CD4-positive, CD25-positive, alpha-beta regulatory T cell (primary cell): ENCODE measurements around the gene MYO19. TPM values are rescaled to one million over a fixed set of nuclear protein-coding genes. Genes with fewer than 3 reads are reported as not detected.
A peak's percentile ranks its signal among the peaks of the same experiment; 100 is the strongest.
"Not testable (repeated sequence)": the region's sequence is repeated elsewhere in the genome, so short reads cannot be mapped to it uniquely, and the experiment has no call there.

Experiments used
- ATAC-seq, 2 donors: fragments of 150-1000 bp; cut with Tn5 transposase; one replicate each; pipeline ENCODE4 v1.10.0; 2021; ENCODE audit warnings: low read depth in 2 of 2, moderate number of reproducible peaks in 2 of 2, moderate library complexity in 1 of 2
- DNase-seq, 3 donors: peaks; one replicate each; pipeline versions ENCODE4 v3.0.0 to v3.0.0-alpha.2; 2012 to 2022; ENCODE audit warnings: mixed read lengths in 1 of 3
- H3K27ac ChIP-seq: one replicate; pipeline ENCODE4 v1.7.0; 2013; ENCODE audit warnings: mild to moderate bottlenecking, low read length; ENCODE audit not compliant: insufficient read depth, poor library complexity, severe bottlenecking
- H3K27me3 ChIP-seq: one replicate; pipeline ENCODE4 v1.7.0; 2013; ENCODE audit warnings: low read length; ENCODE audit not compliant: control insufficient read depth, insufficient read depth
- H3K36me3 ChIP-seq: one replicate; pipeline ENCODE4 v1.7.0; 2013; ENCODE audit warnings: mild to moderate bottlenecking, low read length, moderate library complexity; ENCODE audit not compliant: control insufficient read depth, insufficient read depth
- H3K4me1 ChIP-seq: 2 replicates; pipeline ENCODE4 v1.7.0; 2013; ENCODE audit warnings: mild to moderate bottlenecking, low read length; ENCODE audit not compliant: insufficient read depth, control insufficient read depth, poor library complexity, severe bottlenecking
- H3K4me3 ChIP-seq: one replicate; pipeline ENCODE4 v1.7.0; 2013; ENCODE audit warnings: low read depth, mild to moderate bottlenecking, low read length, moderate library complexity
- H3K9me3 ChIP-seq, 2 experiments: 1 replicate in 1 of 2; 2 replicates in 1 of 2; pipeline ENCODE4 v1.7.0; 2013; ENCODE audit warnings: low read length in 2 of 2, mild to moderate bottlenecking in 1 of 2, moderate library complexity in 1 of 2; ENCODE audit not compliant: control insufficient read depth in 2 of 2
- H3K27ac Mint-ChIP-seq, 3 donors: one replicate each; pipeline ENCODE4 v1.8.0; 2020 to 2022; ENCODE audit warnings: mild to moderate bottlenecking in 3 of 3, mixed read lengths in 3 of 3, moderate library complexity in 2 of 3
- H3K27me3 Mint-ChIP-seq: one replicate; pipeline ENCODE4 v1.8.0; 2022; ENCODE audit warnings: mild to moderate bottlenecking, mixed read lengths
- H3K36me3 Mint-ChIP-seq: one replicate; pipeline ENCODE4 v1.8.0; 2020; ENCODE audit warnings: mixed read lengths
- H3K4me1 Mint-ChIP-seq, 4 donors: one replicate each; pipeline ENCODE4 v1.8.0; 2020 to 2022; ENCODE audit warnings: mixed read lengths in 4 of 4, mild to moderate bottlenecking in 1 of 4
- H3K4me3 Mint-ChIP-seq, 4 donors: one replicate each; pipeline ENCODE4 v1.8.0; 2020 to 2022; ENCODE audit warnings: mild to moderate bottlenecking in 4 of 4, mixed read lengths in 4 of 4, moderate library complexity in 3 of 4
- H3K9me3 Mint-ChIP-seq, 7 donors: one replicate each; pipeline ENCODE4 v1.8.0; 2020 to 2022; ENCODE audit warnings: mixed read lengths in 7 of 7, mild to moderate bottlenecking in 3 of 7, moderate library complexity in 2 of 7
- polyA plus RNA-seq, 4 donors: library from polyadenylated mRNA; unstranded; fragments of 300-500 nt; fragmentation: Illumina TruSeq; gene quantifications; one replicate each; pipeline ENCODE4 v1.2.3, GENCODE V29; 2021
- total RNA-seq: library from RNA; stranded (reverse); gene quantifications from one replicate; pipeline ENCODE4 v1.2.3, GENCODE V29; 2022

MYO19 gene
- total and polyA plus RNA-seq, 5 donors from 2014 or later = 4.8 to 86.1 (median 6.0) TPM

- Mint-ChIP-seq H3K36me3 (peaks cover 15% of the 10 kb centered on the region), H3K9me3 (no peaks in the 10 kb centered on the region), H3K27ac (no peak overlapping the region), H3K27me3 (no peaks in the 10 kb centered on the region), H3K4me3 (no peak overlapping the region), H3K4me1 (no peaks in the 10 kb centered on the region)
- Histone ChIP-seq H3K4me3 (no peak overlapping the region), H3K27ac (no peak overlapping the region), H3K36me3 (peaks cover 19% of the 10 kb centered on the region), H3K4me1 (no peaks in the 10 kb centered on the region), H3K27me3 (no peaks in the 10 kb centered on the region), H3K9me3 (no peaks in the 10 kb centered on the region)
- DNase-seq = no peak
- ATAC-seq = no peak
These were observed 23.5 kb downstream of the MYO19 start for GRCh38 chr17:36511216-36511615.

DNA sequence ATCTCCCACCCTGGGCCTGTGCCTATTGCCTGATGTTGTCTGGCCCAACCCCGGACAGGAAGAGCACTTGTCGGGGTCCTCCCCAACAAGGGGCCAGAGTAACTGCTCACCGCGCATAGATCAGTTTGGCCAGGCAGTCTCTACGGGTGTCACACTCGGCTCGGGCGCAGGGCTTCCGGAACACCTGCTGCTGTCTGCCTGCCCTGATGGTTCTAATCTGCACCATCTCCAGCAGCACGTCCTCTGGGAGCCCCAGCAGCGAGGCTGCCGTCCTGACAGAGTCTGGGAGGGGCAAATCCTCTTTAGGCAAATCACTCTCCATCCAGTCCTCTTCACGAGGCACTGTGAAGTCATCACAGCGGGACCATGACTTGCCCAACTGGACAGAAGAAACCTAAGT lies 24.0 kb downstream of the MYO19 start:
- Histone ChIP-seq H3K27me3 (no peaks in the 10 kb centered on the region), H3K27ac (no peak overlapping the region), H3K4me1 (no peaks in the 10 kb centered on the region), H3K4me3 (no peak overlapping the region), H3K9me3 (no peaks in the 10 kb centered on the region), H3K36me3 (peaks cover 22% of the 10 kb centered on the region)
- Mint-ChIP-seq H3K4me1 (no peaks in the 10 kb centered on the region), H3K4me3 (no peak overlapping the region), H3K36me3 (peaks cover 21% of the 10 kb centered on the region), H3K27me3 (no peaks in the 10 kb centered on the region), H3K27ac (peak overlapping the region in 2 of 3 donors; percentile 44 to 46), H3K9me3 (no peaks in the 10 kb centered on the region)
- ATAC-seq (no peak), DNase-seq (no peak)

DNA sequence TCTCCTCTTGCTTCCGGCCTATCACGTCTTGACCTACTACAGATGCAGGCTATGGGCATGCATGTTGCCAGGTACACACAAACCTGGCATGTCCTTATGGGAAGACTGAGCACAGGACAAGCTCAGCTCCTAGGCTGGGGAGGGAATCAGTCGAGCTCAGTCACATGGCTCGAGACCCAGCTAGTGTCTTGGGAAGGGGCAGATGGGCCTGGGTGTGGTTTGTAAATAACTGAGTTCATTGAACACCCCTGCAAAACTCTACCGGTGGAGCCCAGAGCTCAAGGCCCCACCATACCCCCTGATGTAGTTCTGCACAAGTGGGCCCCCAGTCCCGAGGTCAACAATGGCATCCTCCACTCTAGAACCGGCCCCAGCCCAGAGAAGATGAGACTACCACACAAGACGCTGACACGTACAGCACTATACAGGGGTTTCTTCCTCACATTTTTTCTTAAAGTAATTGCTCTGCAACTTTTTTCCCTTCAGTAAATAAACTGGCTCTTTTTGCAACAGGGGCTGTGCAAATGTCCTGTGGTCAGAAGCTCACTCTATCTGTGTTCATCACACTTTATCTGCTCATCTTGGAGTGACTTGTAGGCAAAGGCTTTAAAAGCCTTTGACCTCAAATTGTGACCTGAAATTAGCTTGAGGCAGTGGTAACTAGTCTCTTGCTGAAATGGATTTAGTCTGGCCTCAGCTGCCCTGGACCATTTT lies 25.2 kb downstream of the MYO19 start:
- Mint-ChIP-seq H3K4me1 (no peaks in the 10 kb centered on the region), H3K27ac (no peak overlapping the region), H3K36me3 (peaks cover 26% of the 10 kb centered on the region), H3K4me3 (no peak overlapping the region), H3K27me3 (no peaks in the 10 kb centered on the region), H3K9me3 (no peaks in the 10 kb centered on the region)
- no peak overlapping the region for H3K27ac ChIP-seq
- H3K4me1 ChIP-seq = no peaks in the 10 kb centered on the region
- peaks cover 25% of the 10 kb centered on the region for H3K36me3 ChIP-seq
- no peak overlapping the region for H3K4me3 ChIP-seq
- DNase-seq = no peak
- no peaks in the 10 kb centered on the region for H3K9me3 ChIP-seq
- ATAC-seq = no peak
- H3K27me3 ChIP-seq = no peaks in the 10 kb centered on the region

DNA sequence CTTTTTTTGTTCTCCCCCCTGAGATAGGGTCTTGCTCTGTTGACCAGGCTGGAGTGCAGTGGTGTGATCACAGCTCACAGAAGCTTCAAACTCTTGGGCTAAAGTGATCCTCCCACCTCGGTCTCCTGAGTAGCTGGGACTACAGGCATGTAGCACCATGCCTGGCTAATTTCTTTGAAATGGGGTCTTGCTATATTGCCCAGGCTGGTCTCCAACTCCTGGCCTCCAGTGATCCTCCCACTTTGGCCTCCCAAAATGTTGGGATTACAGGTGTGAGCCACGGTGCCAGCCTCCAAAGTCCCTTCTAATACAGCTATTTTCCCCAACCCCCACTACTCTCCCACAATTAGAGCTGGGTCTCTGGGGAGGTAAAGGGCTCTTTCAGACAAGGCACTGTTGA lies 26.2 kb downstream of the MYO19 start:
- H3K36me3 Mint-ChIP-seq = peaks cover 29% of the 10 kb centered on the region
- not testable (repeated sequence) for H3K4me3 ChIP-seq

DNA sequence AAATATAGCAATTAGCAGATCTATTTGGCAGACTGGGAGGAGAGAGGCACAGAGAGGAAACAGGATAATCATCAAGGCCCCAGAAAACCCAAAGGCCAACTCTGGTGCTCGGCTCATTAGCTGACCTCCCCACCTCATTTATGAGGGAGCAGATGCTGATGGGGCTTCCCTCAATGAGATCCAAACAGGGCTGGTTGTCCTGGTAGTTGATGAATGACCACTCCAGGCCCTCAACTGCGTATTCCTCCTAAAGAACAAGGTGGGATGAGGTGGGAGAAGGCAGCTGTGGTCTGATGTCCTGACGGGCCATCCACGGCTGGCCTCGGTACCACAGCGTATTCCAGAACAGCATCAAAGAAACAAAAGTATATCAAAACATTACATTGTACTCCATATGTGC lies 27.4 kb downstream of the MYO19 start:
- Histone ChIP-seq H3K4me3 (no peak overlapping the region), H3K27ac (no peak overlapping the region), H3K36me3 (peaks cover 32% of the 10 kb centered on the region), H3K4me1 (no peaks in the 10 kb centered on the region), H3K9me3 (no peaks in the 10 kb centered on the region), H3K27me3 (no peaks in the 10 kb centered on the region)
- Mint-ChIP-seq H3K9me3 (no peaks in the 10 kb centered on the region), H3K4me3 (no peak overlapping the region), H3K4me1 (peaks cover 0 to 2% (median under 1%) of the 10 kb centered on the region in 4 donors), H3K27ac (no peak overlapping the region), H3K27me3 (no peaks in the 10 kb centered on the region), H3K36me3 (peaks cover 33% of the 10 kb centered on the region)
- DNase-seq (no peak), ATAC-seq (no peak)

More for the DNA sequence above, 26.2 kb downstream of the MYO19 start:
- H3K4me1 ChIP-seq, ATAC-seq, H3K4me3 Mint-ChIP-seq, H3K4me1 Mint-ChIP-seq, H3K9me3 ChIP-seq, H3K27me3 ChIP-seq, H3K9me3 Mint-ChIP-seq, H3K27me3 Mint-ChIP-seq, DNase-seq, H3K27ac ChIP-seq: not testable (repeated sequence)
- peak overlapping the region in 1 of 3 donors; percentile 65 for H3K27ac Mint-ChIP-seq
- H3K36me3 ChIP-seq = peaks cover 32% of the 10 kb centered on the region

- no peaks in the 10 kb centered on the region for H3K27me3 Mint-ChIP-seq
- no peak overlapping the region for H3K4me3 Mint-ChIP-seq
- Histone ChIP-seq H3K27ac (no peak overlapping the region), H3K36me3 (peaks cover 32% of the 10 kb centered on the region), H3K4me3 (no peak overlapping the region), H3K9me3 (no peaks in the 10 kb centered on the region), H3K4me1 (no peaks in the 10 kb centered on the region), H3K27me3 (no peaks in the 10 kb centered on the region)
- H3K4me1 Mint-ChIP-seq = peaks cover 0 to 5% (median 1%) of the 10 kb centered on the region in 4 donors
- no peak for ATAC-seq
- no peak overlapping the region for H3K27ac Mint-ChIP-seq
- no peaks in the 10 kb centered on the region for H3K9me3 Mint-ChIP-seq
- no peak for DNase-seq
- peaks cover 35% of the 10 kb centered on the region for H3K36me3 Mint-ChIP-seq
These were observed 27.8 kb downstream of the MYO19 start for GRCh38 chr17:36506831-36507230.

- no peaks in the 10 kb centered on the region for H3K9me3 ChIP-seq
- no peak for ATAC-seq
- no peak overlapping the region for H3K4me3 ChIP-seq
- Mint-ChIP-seq H3K4me3 (no peak overlapping the region), H3K27me3 (no peaks in the 10 kb centered on the region), H3K36me3 (peaks cover 35% of the 10 kb centered on the region), H3K9me3 (no peaks in the 10 kb centered on the region), H3K27ac (peak overlapping the region in 1 of 3 donors; percentile 20), H3K4me1 (peaks cover 0 to 5% (median 1%) of the 10 kb centered on the region in 4 donors)
- DNase-seq = no peak
- H3K36me3 ChIP-seq = peaks cover 32% of the 10 kb centered on the region
- H3K27me3 ChIP-seq = no peaks in the 10 kb centered on the region
- no peaks in the 10 kb centered on the region for H3K4me1 ChIP-seq
- H3K27ac ChIP-seq = no peak overlapping the region
These were observed 28.3 kb downstream of the MYO19 start for GRCh38 chr17:36506249-36506826.

- ATAC-seq (no peak), DNase-seq (no peak)
- no peak overlapping the region for H3K4me3 Mint-ChIP-seq
- no peaks in the 10 kb centered on the region for H3K9me3 ChIP-seq
- H3K4me3 ChIP-seq = no peak overlapping the region
- H3K4me1 ChIP-seq = no peaks in the 10 kb centered on the region
- no peak overlapping the region for H3K27ac ChIP-seq
- peak overlapping the region in 1 of 3 donors; percentile 20 for H3K27ac Mint-ChIP-seq
- H3K36me3 Mint-ChIP-seq = peaks cover 27% of the 10 kb centered on the region
- no peaks in the 10 kb centered on the region for H3K27me3 Mint-ChIP-seq
- peaks cover 0 to 5% (median 1%) of the 10 kb centered on the region in 4 donors for H3K4me1 Mint-ChIP-seq
- no peaks in the 10 kb centered on the region for H3K9me3 Mint-ChIP-seq
- H3K36me3 ChIP-seq = peaks cover 29% of the 10 kb centered on the region
- no peaks in the 10 kb centered on the region for H3K27me3 ChIP-seq
These were observed 29.5 kb downstream of the MYO19 start for GRCh38 chr17:36505171-36505570.
